Osteocyte (in vitro differentiated cells): ENCODE measurements around the gene NAXE. TPM values are rescaled to one million over a fixed set of nuclear protein-coding genes. Genes with fewer than 3 reads are reported as not detected.

Source experiments
- DNase-seq: peaks from one replicate; pipeline ENCODE4 v3.0.0; 2021; ENCODE audit warnings: mixed read lengths; ENCODE audit not compliant: unreplicated experiment; ENCODE audit errors: extremely low spot score
- H3K27ac Mint-ChIP-seq: one replicate; pipeline ENCODE4 v1.8.0; 2021; ENCODE audit warnings: mild to moderate bottlenecking, mixed read lengths; ENCODE audit not compliant: unreplicated experiment
- H3K27me3 Mint-ChIP-seq: one replicate; pipeline ENCODE4 v1.8.0; 2021; ENCODE audit warnings: mixed read lengths; ENCODE audit not compliant: unreplicated experiment
- H3K36me3 Mint-ChIP-seq: one replicate; pipeline ENCODE4 v1.8.0; 2021; ENCODE audit warnings: mixed read lengths; ENCODE audit not compliant: unreplicated experiment
- H3K4me1 Mint-ChIP-seq: one replicate; pipeline ENCODE4 v1.8.0; 2021; ENCODE audit warnings: mixed read lengths; ENCODE audit not compliant: unreplicated experiment
- H3K4me3 Mint-ChIP-seq: one replicate; pipeline ENCODE4 v1.8.0; 2021; ENCODE audit warnings: mild to moderate bottlenecking, moderate library complexity, mixed read lengths; ENCODE audit not compliant: unreplicated experiment
- H3K9me3 Mint-ChIP-seq: one replicate; pipeline ENCODE4 v1.8.0; 2021; ENCODE audit warnings: mixed read lengths; ENCODE audit not compliant: unreplicated experiment
- total RNA-seq: library from RNA; stranded (reverse); gene quantifications from 2 replicates; pipeline ENCODE4 v1.2.1, GENCODE V29; 2021
- TF ChIP-seq, protein P1 (sequence below): fragments of 200-600 bp; sonication (generic); IDR thresholded peaks from 2 replicates; pipeline ENCODE4 v1.5.0; 2021; ENCODE audit warnings: antibody characterized with exemption, mild to moderate bottlenecking, moderate library complexity

The NAXE gene
- total RNA-seq, 1 donor from 2014 or later: 59.2 TPM

DNA sequence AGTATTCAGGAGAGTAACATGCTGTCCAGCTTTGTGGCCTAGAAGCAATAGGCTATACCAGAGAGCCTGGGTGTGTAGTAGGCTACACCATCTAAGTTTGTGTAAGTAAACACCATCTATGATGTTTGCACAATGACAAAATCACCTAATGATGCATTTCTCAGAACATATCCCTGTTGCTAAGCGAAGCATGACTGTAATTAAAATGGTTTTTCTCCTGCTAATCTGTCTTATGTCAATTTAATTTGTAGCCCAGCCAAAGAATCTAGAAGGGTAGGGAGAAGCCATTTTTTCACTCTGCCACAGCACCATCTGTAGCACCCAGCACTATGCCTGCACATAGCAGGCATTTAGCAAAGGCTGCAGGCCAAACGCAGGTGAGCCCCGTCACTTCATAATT is 14.0 kb upstream of the NAXE start:
- H3K4me1 Mint-ChIP-seq: peaks cover 2% of the 10 kb centered on the region
- TF ChIP-seq, protein P1, sequence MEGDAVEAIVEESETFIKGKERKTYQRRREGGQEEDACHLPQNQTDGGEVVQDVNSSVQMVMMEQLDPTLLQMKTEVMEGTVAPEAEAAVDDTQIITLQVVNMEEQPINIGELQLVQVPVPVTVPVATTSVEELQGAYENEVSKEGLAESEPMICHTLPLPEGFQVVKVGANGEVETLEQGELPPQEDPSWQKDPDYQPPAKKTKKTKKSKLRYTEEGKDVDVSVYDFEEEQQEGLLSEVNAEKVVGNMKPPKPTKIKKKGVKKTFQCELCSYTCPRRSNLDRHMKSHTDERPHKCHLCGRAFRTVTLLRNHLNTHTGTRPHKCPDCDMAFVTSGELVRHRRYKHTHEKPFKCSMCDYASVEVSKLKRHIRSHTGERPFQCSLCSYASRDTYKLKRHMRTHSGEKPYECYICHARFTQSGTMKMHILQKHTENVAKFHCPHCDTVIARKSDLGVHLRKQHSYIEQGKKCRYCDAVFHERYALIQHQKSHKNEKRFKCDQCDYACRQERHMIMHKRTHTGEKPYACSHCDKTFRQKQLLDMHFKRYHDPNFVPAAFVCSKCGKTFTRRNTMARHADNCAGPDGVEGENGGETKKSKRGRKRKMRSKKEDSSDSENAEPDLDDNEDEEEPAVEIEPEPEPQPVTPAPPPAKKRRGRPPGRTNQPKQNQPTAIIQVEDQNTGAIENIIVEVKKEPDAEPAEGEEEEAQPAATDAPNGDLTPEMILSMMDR: no peak
- H3K4me3 Mint-ChIP-seq: no peak overlapping the region
- no peaks in the 10 kb centered on the region for H3K9me3 Mint-ChIP-seq
- no peak for DNase-seq
- H3K27me3 Mint-ChIP-seq: peaks cover 16% of the 10 kb centered on the region
- no peaks in the 10 kb centered on the region for H3K36me3 Mint-ChIP-seq
- H3K27ac Mint-ChIP-seq: no peak overlapping the region

DNA sequence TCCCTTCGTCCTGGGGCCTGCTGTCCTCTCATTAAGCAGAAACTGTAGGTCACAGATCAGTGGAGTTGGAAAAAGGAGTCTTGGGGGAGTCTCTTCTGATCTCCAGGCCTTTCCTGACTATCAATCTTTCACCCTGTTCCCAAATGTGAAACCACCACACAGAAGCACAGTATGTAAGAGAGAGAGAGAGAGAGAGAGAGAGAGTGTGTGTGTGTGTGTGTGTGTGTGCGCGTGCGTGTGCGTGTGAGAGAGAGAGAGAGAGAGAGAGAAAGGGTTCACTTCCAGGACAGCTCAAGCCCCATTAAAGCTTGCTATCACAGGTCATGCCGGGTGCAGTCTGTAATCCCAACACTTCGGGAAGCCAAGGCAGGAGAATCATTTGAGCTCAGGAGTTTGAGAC is 13.5 kb upstream of the NAXE start:
- peaks cover 16% of the 10 kb centered on the region for H3K27me3 Mint-ChIP-seq
- no peak overlapping the region for H3K4me3 Mint-ChIP-seq
- no peak for DNase-seq
- no peaks in the 10 kb centered on the region for H3K4me1 Mint-ChIP-seq
- H3K36me3 Mint-ChIP-seq: no peaks in the 10 kb centered on the region
- H3K27ac Mint-ChIP-seq: no peak overlapping the region
- H3K9me3 Mint-ChIP-seq: no peaks in the 10 kb centered on the region
- TF ChIP-seq, protein P1: no peak

DNA sequence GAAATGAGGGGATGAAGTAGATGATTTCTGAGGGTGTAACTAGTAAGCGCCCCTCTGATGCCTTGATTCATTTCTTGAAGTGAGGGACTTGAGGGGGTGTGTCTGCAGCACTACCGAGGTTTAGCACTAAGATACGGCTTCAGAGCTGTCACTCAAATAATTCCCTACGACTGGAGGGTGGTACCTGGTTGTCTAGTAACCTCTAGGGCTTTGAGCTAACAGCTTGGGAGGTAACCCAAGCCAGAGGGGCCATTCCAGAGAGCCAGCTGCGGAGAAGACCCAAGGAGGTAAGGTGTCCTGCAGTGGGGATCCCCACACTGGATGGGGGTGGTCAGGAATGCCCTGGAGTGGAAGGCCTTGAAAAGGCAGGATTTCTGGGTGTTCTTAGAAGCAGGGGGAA is 12.1 kb upstream of the NAXE start, which contains the start of gene TTC24:
Gene TTC24 (plus strand): TSS at position 252 of the 400 bp plus-strand sequence. CDS start 1,642 bp downstream, outside the sequence.
- no peak within 1 kb of the TSS for H3K27ac Mint-ChIP-seq
- peaks cover 8% of the 10 kb centered on the region for H3K27me3 Mint-ChIP-seq
- no peak within 1 kb of the TSS for H3K4me3 Mint-ChIP-seq
- H3K36me3 Mint-ChIP-seq: no peaks in the 10 kb centered on the region
- peaks cover 2% of the 10 kb centered on the region for H3K4me1 Mint-ChIP-seq
- H3K9me3 Mint-ChIP-seq: no peaks in the 10 kb centered on the region
- TF ChIP-seq, protein P1: no peak
- DNase-seq: no peak

DNA sequence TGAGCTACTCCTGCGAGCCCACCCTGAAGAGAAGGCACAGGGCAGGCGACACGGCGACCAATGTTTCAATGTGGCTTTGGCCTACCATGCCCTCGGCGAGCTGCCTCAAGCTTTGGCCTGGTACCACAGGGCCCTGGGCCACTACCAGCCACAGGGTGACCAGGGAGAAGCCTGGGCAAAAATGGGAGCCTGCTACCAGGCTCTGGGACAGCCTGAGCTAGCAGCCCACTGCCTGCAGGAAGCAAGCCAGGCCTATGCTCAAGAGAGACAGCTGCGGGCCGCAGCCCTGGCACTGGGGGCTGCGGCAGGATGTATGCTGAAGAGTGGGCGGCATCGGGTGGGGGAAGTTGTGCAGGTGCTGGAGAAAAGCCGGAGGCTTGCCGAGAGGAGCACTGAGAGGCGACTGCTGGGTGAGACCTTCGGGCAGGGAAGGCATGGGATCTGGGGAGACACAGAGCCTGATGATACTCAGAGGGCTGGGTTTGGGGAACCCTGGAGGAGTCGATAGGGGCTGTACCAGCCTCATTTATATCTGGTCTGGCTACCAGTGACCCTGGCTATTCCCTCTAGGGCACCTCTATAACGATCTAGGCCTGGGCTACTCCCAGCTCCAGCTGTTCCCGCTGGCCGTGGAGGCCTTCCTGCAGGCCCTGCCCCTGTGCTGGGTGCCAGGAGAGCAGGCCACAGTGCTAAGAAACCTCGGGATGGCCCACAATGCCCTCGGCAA is 9.8 kb upstream of the NAXE start:
- Mint-ChIP-seq H3K4me1 (peaks cover 2% of the 10 kb centered on the region), H3K27me3 (no peaks in the 10 kb centered on the region), H3K27ac (no peak overlapping the region), H3K36me3 (no peaks in the 10 kb centered on the region), H3K9me3 (no peaks in the 10 kb centered on the region), H3K4me3 (no peak overlapping the region)
- no peak for DNase-seq
- TF ChIP-seq, protein P1: no peak

DNA sequence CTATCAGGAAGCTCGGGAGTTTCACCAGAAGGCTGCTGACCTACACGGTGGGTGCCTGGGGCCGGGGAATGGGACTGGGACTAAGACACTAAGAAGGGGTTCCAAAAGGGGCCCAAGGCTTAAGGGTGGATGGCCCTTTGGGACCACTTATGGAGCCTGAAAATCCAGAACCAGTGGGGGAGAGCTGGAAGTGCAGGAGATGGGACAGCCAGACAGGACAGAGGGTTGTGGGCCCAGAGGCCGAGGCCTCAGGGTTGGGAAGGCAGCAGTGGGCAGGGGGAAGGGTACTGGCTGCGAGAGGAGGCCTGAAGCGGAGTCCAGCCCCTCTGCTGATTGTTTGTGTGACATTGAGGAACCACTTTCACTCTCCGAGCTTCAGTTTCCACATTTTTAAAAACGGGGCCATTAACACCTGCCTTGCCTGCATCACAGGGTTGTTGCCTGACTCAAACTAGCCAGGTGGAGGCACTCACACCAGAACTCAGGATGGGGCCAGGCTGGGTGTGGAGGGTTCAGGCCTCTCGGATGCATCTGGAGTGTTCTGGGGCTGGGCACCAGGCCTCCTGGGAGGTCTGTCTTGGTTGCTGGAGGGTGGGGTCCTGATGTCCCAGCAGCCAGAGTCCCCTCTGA is 9.1 kb upstream of the NAXE start:
- Mint-ChIP-seq H3K4me1 (peaks cover 2% of the 10 kb centered on the region), H3K27me3 (no peaks in the 10 kb centered on the region), H3K4me3 (no peak overlapping the region), H3K27ac (no peak overlapping the region), H3K36me3 (no peaks in the 10 kb centered on the region), H3K9me3 (no peaks in the 10 kb centered on the region)
- DNase-seq: no peak
- TF ChIP-seq, protein P1: no peak
